Measurements from ENCODE around the gene TMEM39B. TPM values are rescaled to one million over a fixed set of nuclear protein-coding genes. Genes with fewer than 3 reads are reported as not detected.

TMEM39B gene
- total RNA-seq, 4 donors from 2014 or later: 7.6 to 12.8 (median 9.6) TPM

DNA sequence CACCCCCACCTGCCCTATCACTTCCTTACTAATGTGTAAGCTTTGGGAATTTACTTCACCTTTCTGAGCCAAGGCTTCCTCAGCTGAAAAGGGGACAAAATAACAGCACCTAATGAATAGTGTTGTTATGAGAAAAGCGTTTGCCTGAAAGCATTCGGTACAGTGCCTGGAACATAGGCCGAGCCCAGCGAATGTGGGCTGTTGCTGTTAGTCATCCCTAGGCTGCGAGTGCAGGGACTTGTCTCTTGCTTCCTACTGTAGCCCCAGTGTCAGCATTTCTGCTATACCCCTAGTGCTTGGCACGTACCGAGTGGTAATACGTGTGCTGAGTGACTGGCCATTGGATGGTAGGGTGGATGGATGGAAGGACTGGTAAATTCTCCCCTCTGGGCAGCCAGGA, 18.4 kb downstream of the TMEM39B start:
- TF ChIP-seq CTCF (IDR thresholded peaks at IDR 0.05): no peak
- no peaks in the 10 kb centered on the region for H3K27me3 ChIP-seq
- H3K36me3 ChIP-seq: peaks cover 38 to 42% of the 10 kb centered on the region in 2 donors
- no peak for DNase-seq
- no peaks in the 10 kb centered on the region for H3K4me1 ChIP-seq
- WGBS, 2 donors: 92 to 99% methylated on average over 8 of the region's 8 CpGs
- no peaks in the 10 kb centered on the region for H3K9me3 ChIP-seq
- H3K4me3 ChIP-seq (replicated peaks in 1 of 3): no peak overlapping the region
- intact Hi-C loops (cut with DNase I): no loop called here
- H3K27ac ChIP-seq: no peak overlapping the region

DNA sequence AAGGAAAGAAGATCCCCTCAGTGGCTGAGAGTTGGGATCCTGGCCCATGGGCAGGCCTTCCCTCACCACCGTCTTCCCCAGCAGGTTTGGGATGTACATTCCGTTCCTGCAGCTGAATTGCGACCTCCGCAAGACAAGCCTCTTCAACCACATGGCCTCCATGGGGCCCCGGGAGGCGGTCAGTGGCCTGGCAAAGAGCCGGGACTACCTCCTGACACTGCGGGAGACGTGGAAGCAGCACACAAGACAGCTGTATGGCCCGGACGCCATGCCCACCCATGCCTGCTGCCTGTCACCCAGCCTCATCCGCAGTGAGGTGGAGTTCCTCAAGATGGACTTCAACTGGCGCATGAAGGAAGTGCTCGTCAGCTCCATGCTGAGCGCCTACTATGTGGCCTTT, 18.9 kb downstream of the TMEM39B start:
- Histone ChIP-seq H3K4me3 (replicated peaks in 1 of 3) (no peak overlapping the region), H3K4me1 (no peaks in the 10 kb centered on the region), H3K9me3 (no peaks in the 10 kb centered on the region), H3K36me3 (peaks cover 41 to 42% of the 10 kb centered on the region in 2 donors), H3K27ac (no peak overlapping the region), H3K27me3 (no peaks in the 10 kb centered on the region)
- DNase-seq: no peak
- no peak for TF ChIP-seq CTCF (IDR thresholded peaks at IDR 0.05)
- WGBS, 2 donors: 92 to 93% methylated on average over 8 to 12 of the region's 15 CpGs
- intact Hi-C loops (cut with DNase I): no loop called here

DNA sequence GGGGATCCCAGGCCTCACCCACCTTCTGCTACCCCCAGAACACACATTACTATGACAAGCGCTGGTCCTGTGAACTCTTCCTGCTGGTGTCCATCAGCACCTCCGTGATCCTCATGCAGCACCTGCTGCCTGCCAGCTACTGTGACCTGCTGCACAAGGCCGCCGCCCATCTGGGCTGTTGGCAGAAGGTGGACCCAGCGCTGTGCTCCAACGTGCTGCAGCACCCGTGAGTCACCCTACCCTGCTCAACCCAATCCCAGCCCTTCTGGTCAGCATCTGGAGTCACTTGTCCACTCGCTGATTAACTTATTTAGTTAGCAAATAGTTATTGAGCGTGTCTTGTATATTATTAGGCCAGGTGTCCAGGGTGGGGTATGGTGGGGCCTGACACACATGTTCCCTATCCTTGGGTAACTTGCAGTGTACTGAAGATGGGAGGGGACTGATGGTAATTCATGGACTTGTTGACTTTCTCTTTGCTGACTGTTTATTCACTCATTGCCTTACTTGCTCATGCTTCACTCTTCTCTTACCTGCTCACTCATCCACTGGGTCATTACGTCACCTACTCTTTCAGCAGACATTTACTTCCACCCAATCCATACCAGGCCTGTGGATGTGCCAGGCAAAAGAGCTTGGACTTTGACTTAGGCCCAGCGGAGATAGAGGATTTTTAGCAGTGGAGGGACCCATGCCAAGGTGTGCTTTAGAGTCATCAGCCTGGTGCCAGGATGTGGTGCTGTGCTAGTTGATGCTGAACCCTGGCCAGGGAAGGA, 22.2 kb downstream of the TMEM39B start:
- Histone ChIP-seq H3K27me3 (no peaks in the 10 kb centered on the region), H3K9me3 (no peaks in the 10 kb centered on the region), H3K4me3 (replicated peaks in 1 of 3) (no peak overlapping the region), H3K4me1 (no peaks in the 10 kb centered on the region), H3K27ac (no peak overlapping the region), H3K36me3 (peaks cover 32 to 52% of the 10 kb centered on the region in 2 donors)
- TF ChIP-seq POLR2A (IDR thresholded peaks at IDR 0.05) (no peak), CTCF (IDR thresholded peaks at IDR 0.05) (no peak)
- 92 to 93% methylated on average over 11 of the region's 11 CpGs for WGBS, 2 donors
- DNase-seq: no peak
- intact Hi-C loops (cut with DNase I): no loop called here

- H3K4me3 ChIP-seq (replicated peaks in 1 of 3): no peak overlapping the region
- TF ChIP-seq CTCF (IDR thresholded peaks at IDR 0.05): no peak
- no peak for TF ChIP-seq POLR2A (IDR thresholded peaks at IDR 0.05)
- WGBS, 2 donors: 94 to 96% methylated on average over 4 of the region's 4 CpGs
- no peaks in the 10 kb centered on the region for H3K9me3 ChIP-seq
- no peak overlapping the region for H3K27ac ChIP-seq
- no peaks in the 10 kb centered on the region for H3K4me1 ChIP-seq
- intact Hi-C loops (cut with DNase I): no loop called here
- no peaks in the 10 kb centered on the region for H3K27me3 ChIP-seq
- DNase-seq: no peak
- H3K36me3 ChIP-seq: peaks cover 12 to 36% of the 10 kb centered on the region in 2 donors
Observed at GRCh38 chr1:32099426-32099825, 26.7 kb downstream of the TMEM39B start.

GRCh38 chr1:32100359-32100758, 27.6 kb downstream of the TMEM39B start:
- no peaks in the 10 kb centered on the region for H3K27me3 ChIP-seq
- no peaks in the 10 kb centered on the region for H3K9me3 ChIP-seq
- H3K27ac ChIP-seq: no peak overlapping the region
- H3K36me3 ChIP-seq: peaks cover 11 to 26% of the 10 kb centered on the region in 2 donors
- H3K4me1 ChIP-seq: no peaks in the 10 kb centered on the region
- TF ChIP-seq CTCF (IDR thresholded peaks at IDR 0.05): no peak
- no peak for TF ChIP-seq POLR2A (IDR thresholded peaks at IDR 0.05)
- DNase-seq: no peak
- no peak overlapping the region for H3K4me3 ChIP-seq (replicated peaks in 1 of 3)
- intact Hi-C loops (cut with DNase I): no loop called here
- WGBS, 2 donors: 80 to 86% methylated on average over 10 of the region's 10 CpGs

Measured in thyroid gland (tissue), 4 donors.